Measurements from ENCODE around the gene MICAL3. TPM values are rescaled to one million over a fixed set of nuclear protein-coding genes. Genes with fewer than 3 reads are reported as not detected.
A peak's percentile ranks its signal among the peaks of the same experiment; 100 is the strongest.

MICAL3 gene
- total RNA-seq, 1 experiment from 2014 or later = 47.1 TPM

GRCh38 chr22:17786435-17787161, 237.8 kb downstream of the MICAL3 start:
- no TSS peak for BruUV-seq (replicated peaks)
- H3K27me3 ChIP-seq (ENCODE audit: control insufficient read depth, insufficient read depth, low read length) = no peaks in the 10 kb centered on the region
- no peak for TF ChIP-seq CTCF (IDR thresholded peaks at IDR 0.05)
- TF ChIP-seq SIN3A (IDR thresholded peaks at IDR 0.05; ENCODE audit: borderline replicate concordance, insufficient read depth, low read depth, low read length) = no peak
- TF ChIP-seq POLR2AphosphoS5 (IDR thresholded peaks at IDR 0.05; ENCODE audit: low read depth, low read length) = no peak
- TF ChIP-seq TCF7L2 (IDR thresholded peaks at IDR 0.05; ENCODE audit: low read depth, low read length) = no peak
- TF ChIP-seq REST (IDR thresholded peaks at IDR 0.05; ENCODE audit: insufficient read depth in 1 of 2, low read depth in 2 of 2, low read length in 1 of 2) = no peak
- H3K9me3 ChIP-seq (ENCODE audit: control insufficient read depth, insufficient read depth, low read depth, low read length) = no peaks in the 10 kb centered on the region
- intact Hi-C loops (cut with micrococcal nuclease; ENCODE audit: unreplicated experiment) = no loop called here
- H3K27ac ChIP-seq (ENCODE audit: low read length) = no peak overlapping the region
- ChIA-PET CTCF (no interaction called here), POLR2A (no interaction called here)
- H3K36me3 ChIP-seq (ENCODE audit: control insufficient read depth, insufficient read depth, low read length) = no peaks in the 10 kb centered on the region
- H3K4me1 ChIP-seq (ENCODE audit: control insufficient read depth, insufficient read depth, low read length) = peaks cover 4% of the 10 kb centered on the region
- in situ Hi-C loops (cut with HindIII; ENCODE audit: low pct_unique_long_range_greater_than_20kb, low sequenced_read_pairs) = no loop called here
- no peak overlapping the region for H3K4me3 ChIP-seq (ENCODE audit: low read depth in 2 of 2, low read length in 2 of 2)
- ATAC-seq (no peak), DNase-seq (ENCODE audit: low read depth, low spot score) (no peak)

GRCh38 chr22:17785185-17786184, 238.9 kb downstream of the MICAL3 start:
- peaks cover 12% of the 10 kb centered on the region for H3K4me1 ChIP-seq (ENCODE audit: control insufficient read depth, insufficient read depth, low read length)
- intact Hi-C loops (cut with micrococcal nuclease; ENCODE audit: unreplicated experiment) (no loop called here), in situ Hi-C loops (cut with HindIII; ENCODE audit: low pct_unique_long_range_greater_than_20kb, low sequenced_read_pairs) (no loop called here)
- H3K9me3 ChIP-seq (ENCODE audit: control insufficient read depth, insufficient read depth, low read depth, low read length) = no peaks in the 10 kb centered on the region
- POLR2A ChIA-PET = interaction anchor here (0.6 kb wide), 3 partner anchors 18 to 536 kb away, joined by 4 to 7 read pairs (median 5); no protein-coding TSS in a partner anchor
- peak; percentile 68 for ATAC-seq
- H3K27ac ChIP-seq (ENCODE audit: low read length) = no peak overlapping the region
- H3K4me3 ChIP-seq (ENCODE audit: low read depth in 2 of 2, low read length in 2 of 2) = no peak overlapping the region
- no TSS peak for BruUV-seq (replicated peaks)
- CTCF ChIA-PET = interaction anchor here (0.6 to 1.4 kb wide), 6 partner anchors 9 to 291 kb away, joined by 3 to 15 read pairs (median 6); no protein-coding TSS in a partner anchor
- DNase-seq (ENCODE audit: low read depth, low spot score) = peak; percentile 47
- H3K36me3 ChIP-seq (ENCODE audit: control insufficient read depth, insufficient read depth, low read length) = no peaks in the 10 kb centered on the region
- no peaks in the 10 kb centered on the region for H3K27me3 ChIP-seq (ENCODE audit: control insufficient read depth, insufficient read depth, low read length)
- TF ChIP-seq CTCF (IDR thresholded peaks at IDR 0.05) (peak; percentile 81), SIN3A (IDR thresholded peaks at IDR 0.05; ENCODE audit: borderline replicate concordance, insufficient read depth, low read depth, low read length) (no peak)

Data from Panc1 (cell line).